Activated T-helper 2 cell treated with anti-CD3 and anti-CD28 coated beads, Interferon-gamma antibody, Interleukin-2, Interleukin-4, amounts not matched to agents 10 μg/mL and 5 μg/mL and 100 μg/mL, durations not matched to agents 14 hours and 24 hours and 36 hours (primary cell): ENCODE data around the gene TAGLN. TPM values are rescaled to one million over a fixed set of nuclear protein-coding genes. Genes with fewer than 3 reads are reported as not detected.

Experiments used
- DNase-seq: peaks from one replicate; pipeline ENCODE4 v3.0.0; 2021; ENCODE audit warnings: low spot score
- H3K27ac Mint-ChIP-seq: one replicate; pipeline ENCODE4 v1.8.0; 2021; ENCODE audit warnings: mixed read lengths
- H3K27me3 Mint-ChIP-seq: one replicate; pipeline ENCODE4 v1.8.0; 2021; ENCODE audit warnings: low read depth, mixed read lengths
- H3K36me3 Mint-ChIP-seq: one replicate; pipeline ENCODE4 v1.8.0; 2021; ENCODE audit warnings: low read depth, mixed read lengths
- H3K4me1 Mint-ChIP-seq: one replicate; pipeline ENCODE4 v1.8.0; 2021; ENCODE audit warnings: low read depth, mixed read lengths
- H3K4me3 Mint-ChIP-seq: one replicate; pipeline ENCODE4 v1.8.0; 2021; ENCODE audit warnings: low read depth, mild to moderate bottlenecking, moderate library complexity, mixed read lengths
- H3K9me3 Mint-ChIP-seq: one replicate; pipeline ENCODE4 v1.8.0; 2021; ENCODE audit warnings: mixed read lengths
- intact Hi-C: fragments of 100-400 bp; cut with micrococcal nuclease; formaldehyde crosslinking; loops from one replicate; pipeline ENCODE4 v1.15.1; 2023
- total RNA-seq: library from RNA; stranded (reverse); gene quantifications from 2 replicates; pipeline ENCODE4 v1.2.3, GENCODE V29; 2022

Gene TAGLN
- total RNA-seq, 1 donor from 2014 or later: 3.1 TPM

- no peak for DNase-seq
- Mint-ChIP-seq H3K36me3 (peaks cover 30% of the 10 kb centered on the region), H3K4me3 (no peak overlapping the region), H3K9me3 (no peaks in the 10 kb centered on the region), H3K27ac (no peak overlapping the region), H3K27me3 (no peaks in the 10 kb centered on the region), H3K4me1 (peaks cover under 1% of the 10 kb centered on the region)
- intact Hi-C loops: no loop called here
Observed at GRCh38 chr11:117239295-117239694, 40.1 kb downstream of the TAGLN start.

GRCh38 chr11:117248341-117248740 lies 49.2 kb downstream of the TAGLN start:
- no peak for DNase-seq
- Mint-ChIP-seq H3K27me3 (no peaks in the 10 kb centered on the region), H3K27ac (no peak overlapping the region), H3K4me1 (no peaks in the 10 kb centered on the region), H3K36me3 (peaks cover 39% of the 10 kb centered on the region), H3K9me3 (no peaks in the 10 kb centered on the region), H3K4me3 (no peak overlapping the region)
- intact Hi-C loops: no loop called here

GRCh38 chr11:117249571-117249970 lies 50.4 kb downstream of the TAGLN start:
- no peaks in the 10 kb centered on the region for H3K27me3 Mint-ChIP-seq
- DNase-seq: no peak
- intact Hi-C loops: no loop called here
- no peaks in the 10 kb centered on the region for H3K4me1 Mint-ChIP-seq
- no peak overlapping the region for H3K27ac Mint-ChIP-seq
- no peak overlapping the region for H3K4me3 Mint-ChIP-seq
- peaks cover 37% of the 10 kb centered on the region for H3K36me3 Mint-ChIP-seq
- no peaks in the 10 kb centered on the region for H3K9me3 Mint-ChIP-seq

GRCh38 chr11:117251506-117251905 lies 52.3 kb downstream of the TAGLN start:
- Mint-ChIP-seq H3K4me1 (peaks cover 3% of the 10 kb centered on the region), H3K36me3 (peaks cover 30% of the 10 kb centered on the region), H3K27me3 (no peaks in the 10 kb centered on the region), H3K9me3 (no peaks in the 10 kb centered on the region), H3K4me3 (no peak overlapping the region), H3K27ac (no peak overlapping the region)
- no peak for DNase-seq
- intact Hi-C loops: no loop called here

GRCh38 chr11:117255966-117256365 lies 56.8 kb downstream of the TAGLN start:
- H3K9me3 Mint-ChIP-seq: no peaks in the 10 kb centered on the region
- H3K4me3 Mint-ChIP-seq: no peak overlapping the region
- intact Hi-C loops: no loop called here
- H3K27ac Mint-ChIP-seq: no peak overlapping the region
- H3K4me1 Mint-ChIP-seq: peaks cover 3% of the 10 kb centered on the region
- no peaks in the 10 kb centered on the region for H3K27me3 Mint-ChIP-seq
- H3K36me3 Mint-ChIP-seq: peaks cover 16% of the 10 kb centered on the region
- DNase-seq: no peak

GRCh38 chr11:117256573-117256972 lies 57.4 kb downstream of the TAGLN start:
- H3K36me3 Mint-ChIP-seq: peaks cover 16% of the 10 kb centered on the region

More at GRCh38 chr11:117256573-117256972, 57.4 kb downstream of the TAGLN start:
- Mint-ChIP-seq H3K9me3 (no peaks in the 10 kb centered on the region), H3K27ac (no peak overlapping the region), H3K4me1 (peaks cover 3% of the 10 kb centered on the region), H3K4me3 (no peak overlapping the region), H3K27me3 (no peaks in the 10 kb centered on the region)
- no peak for DNase-seq
- intact Hi-C loops: no loop called here

Other genes starting within 250 kb of the TAGLN start
- gene SIK3, start 100.9 kb upstream of the TAGLN start, total RNA-seq: 25.3 and 25.6 TPM in 2 replicates
- gene PAFAH1B2, start 55.1 kb upstream of the TAGLN start, total RNA-seq: 72.3 and 76.9 TPM in 2 replicates
- gene SIDT2, start 20.6 kb upstream of the TAGLN start, total RNA-seq: 26.1 and 27.1 TPM in 2 replicates
- 151 and 154 TPM in 2 replicates for gene PCSK7, start 32.7 kb downstream of the TAGLN start, total RNA-seq
- gene RNF214, start 33.3 kb downstream of the TAGLN start, total RNA-seq: 22.7 and 25.8 TPM in 2 replicates
- 4.6 and 5.3 TPM in 2 replicates for gene BACE1-AS, start 92.0 kb downstream of the TAGLN start, total RNA-seq
- gene BACE1, start 116.9 kb downstream of the TAGLN start, total RNA-seq: 0.11 and 0.32 TPM in 2 replicates
- gene CEP164, start 128.5 kb downstream of the TAGLN start, total RNA-seq: 32.3 and 34.2 TPM in 2 replicates